Measurements from ENCODE around the gene HES6.

- TF ChIP-seq CTCF (IDR thresholded peaks at IDR 0.05), result no peak
- TF ChIP-seq POLR2A (IDR thresholded peaks at IDR 0.05), result no peak
These were observed 4.0 kb downstream of the HES6 start for GRCh38 chr2:238235856-238236255.

All from Peyer's patch (tissue), 4 donors.